ENCODE measurements around the gene USP10.

- TF ChIP-seq CTCF (IDR thresholded peaks at IDR 0.05) (no peak), POLR2A (IDR thresholded peaks at IDR 0.05) (no peak)
Measured at GRCh38 chr16:84780063-84780462, 80.3 kb downstream of the USP10 start.

All from tibial nerve (tissue), 3 donors.